Kidney tubule cell (primary cell): ENCODE measurements around the gene IGLL5.

Source experiments
- DNase-seq: peaks from one replicate; pipeline ENCODE4 v3.0.0-alpha.2; 2018; ENCODE audit warnings: low spot score

Gene IGLL5

DNA sequence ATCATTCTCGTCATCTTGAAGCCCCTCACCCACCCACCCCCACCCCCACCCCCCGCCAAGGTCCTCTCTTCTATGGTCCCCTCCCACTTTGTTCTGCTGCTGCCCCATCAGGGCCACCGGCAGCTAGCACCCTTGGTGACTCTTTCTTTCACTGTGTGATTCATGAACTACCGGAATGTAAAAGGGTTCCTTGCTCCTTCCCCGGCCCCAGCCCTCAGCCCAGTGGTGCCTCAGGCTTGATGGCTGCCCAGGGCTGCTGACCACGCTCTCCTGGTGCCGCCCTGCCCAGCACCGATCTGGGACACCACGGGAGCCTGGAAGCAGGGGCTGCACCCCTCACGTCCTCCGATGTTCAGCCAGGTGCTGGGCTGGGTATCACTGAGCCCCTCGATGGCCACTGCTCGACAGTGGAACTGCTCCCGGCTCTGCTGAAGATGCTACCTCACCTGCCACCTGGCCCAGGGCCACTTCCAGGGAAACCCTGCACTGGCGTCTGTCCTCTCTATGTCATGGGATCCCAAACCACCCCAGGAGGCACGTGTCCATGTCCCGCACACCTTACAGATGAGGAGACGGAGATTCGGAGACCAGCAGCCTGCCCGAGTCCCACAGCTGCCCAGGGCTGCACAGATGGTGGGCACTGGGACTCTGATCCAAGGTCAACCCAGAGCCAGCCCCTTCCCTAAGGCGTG, 39.7 kb downstream of the IGLL5 start:
- no peak for DNase-seq

DNA sequence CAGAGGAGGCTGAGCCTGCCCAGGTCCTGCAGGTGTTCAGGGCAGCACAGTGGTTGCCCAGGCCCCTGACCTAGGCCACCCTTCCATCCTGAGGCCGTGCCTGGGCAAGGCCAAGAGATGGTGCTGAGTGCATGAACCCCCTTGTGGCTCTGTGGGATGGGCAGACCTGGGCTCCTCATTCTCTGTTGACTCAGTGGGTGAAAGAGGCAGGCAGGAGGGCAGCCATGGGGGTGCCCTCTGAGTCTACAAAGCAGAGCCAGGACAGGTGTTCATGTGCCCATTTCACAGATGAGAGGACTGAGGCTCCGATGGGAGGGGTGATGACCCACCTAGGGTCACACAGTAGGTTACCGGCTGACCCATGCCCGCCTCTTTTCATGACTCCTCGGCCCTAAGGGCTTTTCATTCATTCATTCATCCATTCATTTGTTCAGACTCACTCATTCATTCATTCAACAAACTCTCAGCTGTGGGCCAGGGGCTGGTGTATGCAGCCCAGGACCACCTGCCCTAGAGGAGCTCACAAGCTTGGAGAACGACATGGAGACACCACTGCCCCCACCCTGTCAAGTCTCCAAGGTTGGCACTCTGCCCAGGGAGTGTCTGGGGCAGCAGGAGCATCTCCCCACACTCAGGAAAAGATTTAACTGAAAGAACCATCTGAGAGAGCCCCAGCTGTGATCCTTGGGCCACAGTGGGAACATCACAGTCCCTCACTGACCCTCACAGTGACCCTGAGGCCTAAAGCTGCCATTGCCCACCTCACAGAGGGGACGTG, 40.5 kb downstream of the IGLL5 start:
- DNase-seq: no peak

GRCh38 chr22:22928666-22929380, 41.2 kb downstream of the IGLL5 start:
- peak; percentile 16 for DNase-seq

DNA sequence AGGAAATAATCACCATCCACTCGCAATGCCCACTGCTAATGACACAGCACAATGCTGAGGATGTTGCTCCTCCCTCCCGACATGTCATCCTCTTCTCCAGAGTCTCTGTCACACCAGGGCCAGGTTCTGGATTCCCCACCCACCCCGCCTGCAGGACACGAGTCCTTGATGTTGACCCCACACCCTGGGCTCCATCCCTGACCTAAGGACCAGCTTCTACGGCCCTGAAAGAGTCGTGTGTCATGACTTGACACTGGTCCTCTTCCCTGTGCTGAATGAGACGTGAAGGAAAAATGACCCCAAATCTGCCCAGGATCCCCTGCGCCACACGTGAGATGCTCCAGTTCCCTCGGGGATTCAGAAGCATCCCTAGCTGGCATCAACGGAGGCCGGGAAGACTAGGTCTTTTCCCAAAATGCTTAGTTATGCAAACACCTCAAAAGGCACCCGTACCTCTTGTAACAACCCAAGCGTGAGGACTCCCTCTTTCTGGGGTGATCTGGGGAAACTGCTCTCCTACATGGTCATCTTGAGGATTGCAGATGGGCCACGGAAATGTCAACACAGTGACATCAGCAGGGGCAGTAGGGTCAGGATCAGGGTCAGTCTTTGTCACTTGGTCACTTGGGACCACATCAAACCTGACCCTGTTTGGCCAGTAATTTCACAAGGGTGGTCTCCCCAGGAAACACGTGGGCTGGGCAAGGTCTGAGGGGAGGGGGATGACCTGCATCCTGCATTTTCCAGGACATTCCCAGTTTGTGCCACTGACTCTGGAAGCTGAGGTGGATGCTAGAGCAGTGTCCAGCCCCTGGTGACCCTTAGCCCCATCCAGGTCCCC, 42.0 kb downstream of the IGLL5 start:
- no peak for DNase-seq

DNA sequence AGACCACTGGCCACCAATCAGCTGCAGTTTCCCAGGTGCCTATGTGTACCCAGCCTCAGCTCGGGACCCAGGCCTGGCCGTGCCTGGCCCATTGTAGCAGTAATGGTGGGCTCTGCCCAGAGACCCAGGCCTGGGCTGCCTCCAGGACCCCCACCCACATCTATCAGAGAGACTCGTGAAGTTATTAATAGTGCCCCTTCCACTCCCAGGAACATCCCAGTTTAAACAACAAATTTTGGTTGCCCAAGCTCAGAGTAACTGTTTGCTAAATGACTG, 42.5 kb downstream of the IGLL5 start:
- DNase-seq: no peak

DNA sequence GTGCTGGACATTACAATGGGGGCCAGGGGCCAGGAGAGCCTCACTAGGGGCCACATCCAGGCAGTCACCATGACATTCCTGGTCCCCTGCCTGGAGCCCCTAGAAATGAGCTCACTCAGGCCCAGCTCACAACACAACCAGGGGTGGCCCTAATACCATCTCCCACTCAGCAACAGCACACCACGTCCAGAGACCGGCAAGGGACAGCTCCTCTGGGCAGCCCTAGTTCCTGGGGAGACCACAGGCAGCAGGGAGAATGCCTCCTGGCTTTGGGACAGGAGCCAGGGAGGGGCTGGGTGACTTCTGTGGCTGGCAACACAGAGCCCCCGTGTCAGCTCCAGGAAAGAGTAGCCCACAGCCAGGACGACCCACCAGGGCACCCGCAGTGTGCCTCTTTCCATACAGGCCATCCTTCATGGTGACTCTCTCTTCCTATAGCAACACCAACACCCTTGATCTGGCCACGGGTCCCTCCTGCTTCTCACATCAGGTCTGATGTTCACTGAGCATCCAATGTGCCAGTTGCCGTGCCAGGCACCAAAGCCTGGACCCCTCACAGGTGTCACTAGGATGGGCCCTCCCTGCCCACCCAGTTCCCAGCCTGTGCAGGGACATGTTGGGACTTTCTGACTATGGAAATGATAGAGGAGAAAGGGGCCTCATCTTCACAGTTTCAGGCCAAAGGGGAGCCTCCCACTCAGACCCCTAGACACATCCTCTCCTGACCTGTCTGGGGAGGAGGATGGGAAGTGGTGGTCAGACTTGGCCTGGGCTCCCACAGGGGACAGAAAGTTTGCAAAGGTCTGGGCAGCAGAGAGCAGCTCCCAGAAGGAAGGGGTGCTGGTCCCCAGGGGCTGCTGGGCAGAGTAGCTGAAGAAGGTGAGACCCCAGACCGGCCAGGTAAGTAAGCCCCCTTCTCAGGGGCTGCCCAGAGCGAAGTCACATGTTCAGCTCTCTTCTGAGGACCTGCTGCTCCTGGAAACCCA, 43.2 kb downstream of the IGLL5 start:
- DNase-seq: no peak

- DNase-seq: no peak
Measured at GRCh38 chr22:22931557-22932270, 44.1 kb downstream of the IGLL5 start.

GRCh38 chr22:22932512-22932941, 44.9 kb downstream of the IGLL5 start:
- no peak for DNase-seq

- no peak for DNase-seq
Measured at GRCh38 chr22:22933100-22933806, 45.6 kb downstream of the IGLL5 start.

GRCh38 chr22:22933807-22934542, 46.4 kb downstream of the IGLL5 start:
- no peak for DNase-seq

- DNase-seq: no peak
Measured at GRCh38 chr22:22934543-22935055, 47.0 kb downstream of the IGLL5 start.

DNA sequence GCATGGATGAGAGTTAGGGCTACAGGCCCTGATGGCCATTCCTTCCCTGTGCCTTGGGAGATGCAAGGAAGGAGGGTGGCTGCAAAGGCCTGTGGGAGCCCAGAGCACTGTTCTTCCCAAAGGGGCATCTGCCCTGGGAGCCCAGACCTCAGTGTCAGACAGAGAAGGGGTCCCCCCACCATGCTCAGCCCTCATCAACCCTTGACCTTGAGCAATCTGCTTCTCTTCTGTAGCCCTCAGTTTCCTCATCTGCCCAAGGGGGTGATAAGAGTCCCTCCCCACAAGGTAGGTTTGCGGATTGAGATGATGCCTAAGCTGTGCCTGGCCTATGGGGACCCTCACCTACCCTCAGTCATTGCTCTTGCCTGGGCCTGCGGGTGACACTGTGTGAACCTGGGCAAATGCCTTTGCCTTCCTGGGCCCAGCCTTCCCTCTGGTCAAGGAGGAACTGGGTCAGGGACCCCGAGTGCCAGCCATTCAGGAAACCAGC, 47.5 kb downstream of the IGLL5 start:
- DNase-seq: no peak

- no peak for DNase-seq
Measured at GRCh38 chr22:22935546-22936157, 48.0 kb downstream of the IGLL5 start.

- DNase-seq: no peak
Measured at GRCh38 chr22:22936180-22936914, 48.7 kb downstream of the IGLL5 start.

DNA sequence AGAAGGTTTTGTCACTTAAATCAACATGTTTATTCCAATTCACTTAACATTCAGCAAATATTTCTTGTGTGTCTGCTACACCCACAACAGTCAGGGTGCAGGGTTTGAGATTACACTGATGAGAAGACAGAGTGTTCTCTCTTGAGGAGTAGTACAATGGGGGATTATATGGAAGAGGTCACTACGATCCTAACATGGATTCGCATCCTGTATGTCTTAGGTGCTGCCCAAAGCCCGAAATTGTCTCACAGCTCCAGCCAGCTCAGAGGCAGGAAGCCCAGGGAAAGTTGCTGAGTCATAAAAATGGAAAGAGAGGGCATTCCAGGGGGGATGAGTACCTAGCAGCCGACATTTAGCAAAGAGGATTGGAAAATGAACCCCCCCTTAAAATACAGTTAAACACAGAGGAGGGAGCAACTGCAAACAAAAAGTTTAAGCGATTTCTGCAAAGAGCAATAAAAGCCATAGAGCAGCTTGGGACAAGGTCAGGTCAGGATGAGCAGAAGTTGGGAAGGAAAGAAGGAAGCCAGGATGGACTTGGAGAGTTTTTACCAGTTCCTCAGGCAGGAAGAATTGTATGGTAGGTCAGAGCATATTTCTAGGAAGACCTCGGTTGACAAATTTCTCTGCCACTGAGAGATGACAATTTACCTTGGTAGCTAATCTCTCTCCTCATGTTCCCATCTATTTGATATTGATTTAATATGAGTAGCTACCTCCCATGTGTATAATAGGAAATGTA, 49.5 kb downstream of the IGLL5 start:
- no peak for DNase-seq

DNA sequence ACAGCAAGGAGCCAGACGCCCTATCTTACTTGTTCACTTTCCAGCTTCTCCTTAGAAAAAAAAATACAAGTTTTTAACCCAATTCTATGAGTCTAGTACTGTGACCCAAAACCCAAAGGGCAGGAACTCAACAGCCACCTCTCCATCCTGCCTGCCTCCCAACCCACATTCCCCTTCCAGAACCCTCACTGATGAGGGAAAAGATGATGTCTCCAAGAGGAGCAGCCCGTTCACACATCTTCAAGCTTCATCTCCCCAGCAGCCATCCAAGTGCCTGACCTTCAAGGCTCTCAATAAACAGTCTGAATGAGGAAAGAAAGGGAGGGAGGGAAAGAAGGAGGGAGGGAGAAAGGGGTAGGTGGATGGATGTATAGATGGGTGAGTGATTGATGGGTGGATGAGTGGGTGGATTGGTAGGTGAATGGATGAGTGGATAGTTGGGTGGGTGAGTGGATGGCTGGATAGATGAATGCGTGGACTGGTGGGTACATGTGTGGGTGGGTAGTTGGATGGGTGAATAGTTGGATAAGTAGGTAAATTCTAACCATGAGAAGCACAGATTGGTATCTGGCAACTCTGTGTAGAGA, 50.4 kb downstream of the IGLL5 start:
- DNase-seq: no peak
